ENCODE results near the gene NDUFB10. TPM values are rescaled to one million over a fixed set of nuclear protein-coding genes. Genes with fewer than 3 reads are reported as not detected.

NDUFB10 gene
- 65.1 TPM for total RNA-seq
- polyA plus RNA-seq: 100 to 1,000 TPM; 192 to 288 (median 204) TPM

DNA sequence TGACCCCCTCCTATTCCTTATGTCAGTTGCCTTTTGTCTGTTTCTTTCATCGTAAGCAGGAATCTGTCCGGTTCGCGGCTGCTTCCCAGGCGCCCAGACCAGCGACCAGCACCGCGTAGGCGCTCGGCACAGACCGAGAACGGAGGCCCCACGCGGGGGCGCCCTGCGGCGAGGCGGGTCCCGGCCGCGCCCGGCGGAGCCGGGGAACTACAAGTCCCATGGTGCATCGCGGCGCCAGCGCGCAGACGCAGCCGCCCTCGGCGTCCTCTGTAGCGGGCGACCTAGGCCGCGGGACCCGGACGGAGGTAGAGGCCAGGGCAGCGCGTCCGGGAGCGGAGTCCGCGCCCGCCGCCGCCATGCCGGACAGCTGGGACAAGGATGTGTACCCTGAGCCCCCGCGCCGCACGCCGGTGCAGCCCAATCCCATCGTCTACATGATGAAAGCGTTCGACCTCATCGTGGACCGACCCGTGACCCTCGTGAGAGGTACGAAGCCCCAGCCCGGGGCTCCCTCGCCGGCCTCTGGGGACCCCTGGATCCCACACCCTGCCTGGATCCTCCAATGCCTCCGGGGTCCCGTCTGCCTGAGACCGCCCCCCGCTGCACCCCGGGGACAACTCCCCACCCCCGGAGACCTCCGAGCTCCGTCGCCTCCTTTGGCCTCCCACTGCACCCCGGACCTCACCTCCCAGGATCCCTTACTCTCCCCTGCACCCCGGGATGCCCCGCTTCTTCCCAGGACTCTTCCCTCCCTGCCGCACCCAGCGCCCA, at the start of gene NDUFB10:
NDUFB10 (plus strand) TSS at position 270 of the 771 bp plus-strand sequence; CDS start at position 357, 87 bp downstream.
- peak within 1 kb of the TSS; percentile 89 to 97 (median 92) for H3K4me3 Mint-ChIP-seq
- peak within 1 kb of the TSS; percentile 90 to 96 (median 93) for H3K27ac Mint-ChIP-seq
- DNase-seq (peak; percentile 85 to 90 (median 89)), ATAC-seq (ENCODE audit: low read depth in 2 of 2) (peak; percentile 90 to 93)
- Histone ChIP-seq H3K4me3 (ENCODE audit: low read depth, low read length) (peak within 1 kb of the TSS; percentile 64), H3K27me3 (ENCODE audit: control insufficient read depth, insufficient read depth, low read length) (no peaks in the 10 kb centered on the region), H3K36me3 (ENCODE audit: control insufficient read depth, insufficient read depth, low read length) (peaks cover 16% of the 10 kb centered on the region), H3K4me1 (ENCODE audit: control insufficient read depth, insufficient read depth, low read length, poor library complexity, severe bottlenecking) (peaks cover 46% of the 10 kb centered on the region), H3K9me3 (ENCODE audit: control insufficient read depth in 2 of 2, low read length in 2 of 2) (no peaks in the 10 kb centered on the region), H3K27ac (ENCODE audit: insufficient read depth, low read length, poor library complexity, severe bottlenecking) (peak within 1 kb of the TSS; percentile 56)
- no peaks in the 10 kb centered on the region for H3K27me3 Mint-ChIP-seq
- peaks cover 11 to 47% (median 26%) of the 10 kb centered on the region in 4 donors for H3K4me1 Mint-ChIP-seq
- H3K9me3 Mint-ChIP-seq: peaks cover 0 to 4% (median 0%) of the 10 kb centered on the region in 7 donors
- H3K36me3 Mint-ChIP-seq: peaks cover 18% of the 10 kb centered on the region

GRCh38 chr16:1909561-1910231, 49.6 kb upstream of the NDUFB10 start:
- H3K36me3 Mint-ChIP-seq: no peaks in the 10 kb centered on the region
- H3K4me1 Mint-ChIP-seq: no peaks in the 10 kb centered on the region
- DNase-seq: no peak
- H3K36me3 ChIP-seq (ENCODE audit: control insufficient read depth, insufficient read depth, low read length): no peaks in the 10 kb centered on the region
- no peaks in the 10 kb centered on the region for H3K4me1 ChIP-seq (ENCODE audit: control insufficient read depth, insufficient read depth, low read length, poor library complexity, severe bottlenecking)
- peaks cover 0 to 2% (median 0%) of the 10 kb centered on the region in 7 donors for H3K9me3 Mint-ChIP-seq
- H3K27me3 Mint-ChIP-seq: peaks cover 16% of the 10 kb centered on the region
- ATAC-seq (ENCODE audit: low read depth in 2 of 2): no peak
- H3K27ac ChIP-seq (ENCODE audit: insufficient read depth, low read length, poor library complexity, severe bottlenecking): no peak overlapping the region
- H3K4me3 Mint-ChIP-seq: no peak overlapping the region
- H3K4me3 ChIP-seq (ENCODE audit: low read depth, low read length): no peak overlapping the region
- no peaks in the 10 kb centered on the region for H3K27me3 ChIP-seq (ENCODE audit: control insufficient read depth, insufficient read depth, low read length)
- H3K9me3 ChIP-seq (ENCODE audit: control insufficient read depth in 2 of 2, low read length in 2 of 2): no peaks in the 10 kb centered on the region
- no peak overlapping the region for H3K27ac Mint-ChIP-seq

DNA sequence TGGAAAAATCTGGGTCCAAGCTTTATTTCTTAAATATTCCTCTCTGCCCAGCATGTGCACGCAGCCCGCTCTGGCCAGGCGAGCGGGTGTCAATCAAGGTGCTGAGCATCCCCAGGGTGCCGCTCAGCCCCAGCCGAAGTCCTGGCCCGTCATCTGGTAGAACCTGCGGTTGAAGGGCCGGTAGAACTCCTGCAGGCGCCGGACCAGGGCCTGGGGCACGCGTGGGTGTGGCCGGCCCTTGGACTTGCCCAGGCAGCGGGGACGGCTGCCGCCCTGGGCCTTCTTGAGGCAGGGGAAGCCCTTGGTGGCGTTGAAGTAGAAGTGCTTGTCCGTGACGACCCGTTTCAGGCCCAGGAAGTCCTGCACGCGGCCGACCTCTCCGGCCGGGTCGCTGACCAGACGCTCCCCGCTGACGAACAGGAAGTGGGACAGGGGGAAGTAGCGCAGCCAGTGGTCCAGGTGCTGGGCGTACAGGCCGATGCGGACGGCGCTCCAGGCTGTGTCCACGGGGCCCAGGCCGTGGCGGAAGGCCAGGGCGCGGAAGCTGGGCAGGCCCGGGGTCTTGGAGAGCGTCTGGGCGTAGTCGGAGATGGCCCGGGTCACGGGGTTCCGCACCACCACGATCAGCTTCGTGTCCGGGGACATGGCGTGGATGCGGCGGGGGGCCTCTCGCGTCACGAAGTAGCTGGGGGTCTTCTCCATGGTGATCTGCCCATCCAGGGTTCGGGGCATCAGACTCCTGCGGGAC, 47.7 kb upstream of the NDUFB10 start:
- H3K4me1 Mint-ChIP-seq: no peaks in the 10 kb centered on the region
- H3K36me3 Mint-ChIP-seq: no peaks in the 10 kb centered on the region
- H3K4me3 ChIP-seq (ENCODE audit: low read depth, low read length): no peak overlapping the region
- H3K27ac ChIP-seq (ENCODE audit: insufficient read depth, low read length, poor library complexity, severe bottlenecking): no peak overlapping the region
- peaks cover 0 to 2% (median 0%) of the 10 kb centered on the region in 7 donors for H3K9me3 Mint-ChIP-seq
- DNase-seq (no peak), ATAC-seq (ENCODE audit: low read depth in 2 of 2) (no peak)
- no peaks in the 10 kb centered on the region for H3K27me3 ChIP-seq (ENCODE audit: control insufficient read depth, insufficient read depth, low read length)
- H3K4me1 ChIP-seq (ENCODE audit: control insufficient read depth, insufficient read depth, low read length, poor library complexity, severe bottlenecking): no peaks in the 10 kb centered on the region
- peaks cover 28% of the 10 kb centered on the region for H3K27me3 Mint-ChIP-seq
- no peak overlapping the region for H3K4me3 Mint-ChIP-seq
- no peaks in the 10 kb centered on the region for H3K36me3 ChIP-seq (ENCODE audit: control insufficient read depth, insufficient read depth, low read length)
- no peaks in the 10 kb centered on the region for H3K9me3 ChIP-seq (ENCODE audit: control insufficient read depth in 2 of 2, low read length in 2 of 2)
- no peak overlapping the region for H3K27ac Mint-ChIP-seq

DNA sequence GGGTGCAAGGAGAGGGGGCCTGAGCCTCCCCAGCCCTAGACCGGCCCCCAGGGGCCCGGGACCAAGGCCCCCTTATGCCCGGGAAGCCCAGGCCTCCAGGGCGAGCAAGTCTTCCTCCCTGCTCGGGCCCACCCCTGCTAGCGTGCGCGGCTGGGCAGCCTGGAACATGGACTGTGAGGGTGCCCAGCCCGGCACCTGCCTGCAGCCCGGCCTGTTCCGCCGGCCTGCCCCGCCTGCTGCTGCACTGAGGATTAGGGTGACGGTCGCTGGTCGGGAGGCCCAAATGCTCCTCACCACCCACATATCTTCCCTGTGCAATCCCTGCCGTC, 47.2 kb upstream of the NDUFB10 start:
- Mint-ChIP-seq H3K4me3 (no peak overlapping the region), H3K27ac (no peak overlapping the region), H3K27me3 (peaks cover 32% of the 10 kb centered on the region), H3K9me3 (peaks cover 0 to 2% (median 0%) of the 10 kb centered on the region in 7 donors), H3K4me1 (peaks cover 0 to 2% (median 0%) of the 10 kb centered on the region in 4 donors), H3K36me3 (no peaks in the 10 kb centered on the region)
- DNase-seq (no peak), ATAC-seq (ENCODE audit: low read depth in 2 of 2) (no peak)
- Histone ChIP-seq H3K9me3 (ENCODE audit: control insufficient read depth in 2 of 2, low read length in 2 of 2) (no peaks in the 10 kb centered on the region), H3K27me3 (ENCODE audit: control insufficient read depth, insufficient read depth, low read length) (no peaks in the 10 kb centered on the region), H3K27ac (ENCODE audit: insufficient read depth, low read length, poor library complexity, severe bottlenecking) (no peak overlapping the region), H3K36me3 (ENCODE audit: control insufficient read depth, insufficient read depth, low read length) (no peaks in the 10 kb centered on the region), H3K4me3 (ENCODE audit: low read depth, low read length) (no peak overlapping the region), H3K4me1 (ENCODE audit: control insufficient read depth, insufficient read depth, low read length, poor library complexity, severe bottlenecking) (no peaks in the 10 kb centered on the region)

GRCh38 chr16:1913327-1914083, 45.8 kb upstream of the NDUFB10 start:
- no peak for ATAC-seq (ENCODE audit: low read depth in 2 of 2)
- Histone ChIP-seq H3K27me3 (ENCODE audit: control insufficient read depth, insufficient read depth, low read length) (no peaks in the 10 kb centered on the region), H3K4me3 (ENCODE audit: low read depth, low read length) (no peak overlapping the region), H3K36me3 (ENCODE audit: control insufficient read depth, insufficient read depth, low read length) (no peaks in the 10 kb centered on the region), H3K27ac (ENCODE audit: insufficient read depth, low read length, poor library complexity, severe bottlenecking) (no peak overlapping the region), H3K9me3 (ENCODE audit: control insufficient read depth in 2 of 2, low read length in 2 of 2) (no peaks in the 10 kb centered on the region), H3K4me1 (ENCODE audit: control insufficient read depth, insufficient read depth, low read length, poor library complexity, severe bottlenecking) (no peaks in the 10 kb centered on the region)
- Mint-ChIP-seq H3K36me3 (no peaks in the 10 kb centered on the region), H3K27me3 (peaks cover 34% of the 10 kb centered on the region), H3K9me3 (peaks cover 0 to 2% (median 0%) of the 10 kb centered on the region in 7 donors), H3K4me1 (peaks cover 0 to 2% (median 0%) of the 10 kb centered on the region in 4 donors), H3K27ac (no peak overlapping the region), H3K4me3 (no peak overlapping the region)
- DNase-seq: no peak

GRCh38 chr16:1914084-1914608, 45.2 kb upstream of the NDUFB10 start:
- Mint-ChIP-seq H3K4me3 (no peak overlapping the region), H3K9me3 (peaks cover 0 to 2% (median 0%) of the 10 kb centered on the region in 7 donors), H3K4me1 (peaks cover 0 to 2% (median 0%) of the 10 kb centered on the region in 4 donors), H3K27ac (no peak overlapping the region), H3K27me3 (peaks cover 34% of the 10 kb centered on the region), H3K36me3 (no peaks in the 10 kb centered on the region)
- Histone ChIP-seq H3K4me3 (ENCODE audit: low read depth, low read length) (no peak overlapping the region), H3K27ac (ENCODE audit: insufficient read depth, low read length, poor library complexity, severe bottlenecking) (no peak overlapping the region), H3K9me3 (ENCODE audit: control insufficient read depth in 2 of 2, low read length in 2 of 2) (no peaks in the 10 kb centered on the region), H3K4me1 (ENCODE audit: control insufficient read depth, insufficient read depth, low read length, poor library complexity, severe bottlenecking) (no peaks in the 10 kb centered on the region), H3K27me3 (ENCODE audit: control insufficient read depth, insufficient read depth, low read length) (no peaks in the 10 kb centered on the region), H3K36me3 (ENCODE audit: control insufficient read depth, insufficient read depth, low read length) (no peaks in the 10 kb centered on the region)
- DNase-seq (no peak), ATAC-seq (ENCODE audit: low read depth in 2 of 2) (no peak)

GRCh38 chr16:1914988-1915387, 44.4 kb upstream of the NDUFB10 start:
- no peaks in the 10 kb centered on the region for H3K36me3 ChIP-seq (ENCODE audit: control insufficient read depth, insufficient read depth, low read length)
- no peak overlapping the region for H3K27ac ChIP-seq (ENCODE audit: insufficient read depth, low read length, poor library complexity, severe bottlenecking)
- H3K4me1 Mint-ChIP-seq: peaks cover 0 to 2% (median 0%) of the 10 kb centered on the region in 4 donors
- H3K36me3 Mint-ChIP-seq: no peaks in the 10 kb centered on the region
- DNase-seq: no peak
- peaks cover 34% of the 10 kb centered on the region for H3K27me3 Mint-ChIP-seq
- no peak for ATAC-seq (ENCODE audit: low read depth in 2 of 2)
- H3K27me3 ChIP-seq (ENCODE audit: control insufficient read depth, insufficient read depth, low read length): no peaks in the 10 kb centered on the region
- H3K4me1 ChIP-seq (ENCODE audit: control insufficient read depth, insufficient read depth, low read length, poor library complexity, severe bottlenecking): no peaks in the 10 kb centered on the region
- H3K9me3 Mint-ChIP-seq: peaks cover 0 to 1% (median 0%) of the 10 kb centered on the region in 7 donors
- H3K27ac Mint-ChIP-seq: no peak overlapping the region
- H3K9me3 ChIP-seq (ENCODE audit: control insufficient read depth in 2 of 2, low read length in 2 of 2): no peaks in the 10 kb centered on the region
- no peak overlapping the region for H3K4me3 Mint-ChIP-seq
- no peak overlapping the region for H3K4me3 ChIP-seq (ENCODE audit: low read depth, low read length)
